ENCODE results near the gene PKMYT1.
"Not testable (repeated sequence)": the region's sequence is repeated elsewhere in the genome, so short reads cannot be mapped to it uniquely, and the experiment has no call there.

Gene PKMYT1

GRCh38 chr16:2933701-2934100 is 46.5 kb downstream of the PKMYT1 start:
- no peak for DNase-seq (ENCODE audit: low read depth in 2 of 2)

DNA sequence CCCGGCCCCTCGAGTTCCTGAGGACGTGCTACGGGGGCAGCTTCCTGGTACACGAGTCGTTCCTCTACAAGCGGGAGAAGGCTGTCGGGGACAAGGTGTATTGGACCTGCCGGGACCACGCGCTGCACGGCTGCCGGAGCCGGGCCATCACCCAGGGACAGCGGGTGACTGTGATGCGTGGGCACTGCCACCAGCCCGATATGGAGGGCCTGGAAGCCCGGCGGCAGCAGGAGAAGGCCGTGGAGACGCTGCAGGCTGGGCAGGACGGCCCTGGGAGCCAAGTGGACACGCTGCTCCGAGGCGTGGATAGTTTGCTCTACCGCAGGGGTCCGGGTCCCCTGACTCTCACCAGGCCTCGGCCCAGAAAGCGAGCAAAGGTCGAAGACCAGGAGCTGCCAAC is 47.1 kb downstream of the PKMYT1 start:
- DNase-seq (ENCODE audit: low read depth in 2 of 2): no peak

- not testable (repeated sequence) for DNase-seq (ENCODE audit: low read depth in 2 of 2)
These were observed 48.9 kb downstream of the PKMYT1 start for GRCh38 chr16:2931231-2931914.

DNA sequence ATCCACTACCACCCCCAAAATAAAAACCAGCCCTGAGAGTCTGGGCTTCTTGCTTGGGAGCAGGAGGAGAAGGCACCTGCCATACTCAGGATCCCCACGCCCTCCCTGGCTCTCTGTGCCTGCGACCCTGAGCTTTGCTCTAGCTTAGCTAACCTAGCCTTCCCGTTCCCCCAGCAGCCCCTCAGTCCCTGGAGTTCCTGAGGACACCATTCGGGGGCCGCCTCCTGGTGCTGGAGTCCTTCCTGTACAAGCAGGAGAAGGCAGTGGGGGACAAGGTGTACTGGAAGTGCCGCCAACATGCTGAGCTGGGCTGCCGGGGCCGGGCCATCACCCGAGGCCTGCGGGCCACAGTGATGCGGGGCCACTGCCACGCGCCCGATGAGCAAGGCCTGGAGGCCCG is 50.0 kb downstream of the PKMYT1 start:
- DNase-seq (ENCODE audit: low read depth in 2 of 2): no peak

DNA sequence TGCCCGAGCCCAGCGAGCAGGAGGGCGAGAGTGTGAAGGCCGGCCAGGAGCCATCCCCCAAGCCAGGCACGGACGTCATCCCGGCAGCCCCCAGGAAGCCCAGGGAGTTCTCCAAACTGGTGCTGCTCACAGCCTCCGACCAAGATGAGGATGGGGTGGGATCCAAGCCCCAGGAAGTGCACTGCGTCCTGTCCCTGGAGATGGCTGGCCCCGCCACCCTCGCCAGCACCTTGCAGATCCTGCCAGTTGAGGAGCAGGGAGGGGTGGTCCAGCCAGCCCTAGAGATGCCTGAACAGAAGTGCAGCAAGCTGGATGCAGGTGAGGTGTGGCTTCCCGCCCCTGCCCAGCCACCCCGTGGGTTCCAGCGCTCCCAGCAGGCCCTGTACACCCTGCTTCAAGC is 50.6 kb downstream of the PKMYT1 start:
- DNase-seq (ENCODE audit: low read depth in 2 of 2): no peak

DNA sequence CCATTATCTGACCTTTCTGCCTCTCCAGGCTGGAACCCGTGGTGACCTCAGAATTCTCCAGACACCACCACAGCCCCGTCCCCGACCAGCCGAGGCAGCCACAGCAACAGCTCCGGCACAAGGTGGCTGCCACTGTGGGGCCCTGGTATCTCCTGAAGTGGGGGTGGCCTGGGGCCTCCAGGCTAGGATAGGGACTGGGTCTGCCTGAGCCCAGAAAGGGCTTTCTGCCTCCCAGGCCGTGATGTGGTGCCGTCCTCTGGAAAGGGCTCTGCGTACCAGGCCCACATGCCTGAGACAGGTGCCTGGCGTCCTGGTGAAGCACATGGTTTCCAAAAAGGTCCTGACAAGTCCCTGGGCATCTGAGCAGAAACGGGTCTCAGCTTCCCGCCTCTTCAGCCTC is 51.5 kb downstream of the PKMYT1 start:
- no peak for DNase-seq (ENCODE audit: low read depth in 2 of 2)

DNA sequence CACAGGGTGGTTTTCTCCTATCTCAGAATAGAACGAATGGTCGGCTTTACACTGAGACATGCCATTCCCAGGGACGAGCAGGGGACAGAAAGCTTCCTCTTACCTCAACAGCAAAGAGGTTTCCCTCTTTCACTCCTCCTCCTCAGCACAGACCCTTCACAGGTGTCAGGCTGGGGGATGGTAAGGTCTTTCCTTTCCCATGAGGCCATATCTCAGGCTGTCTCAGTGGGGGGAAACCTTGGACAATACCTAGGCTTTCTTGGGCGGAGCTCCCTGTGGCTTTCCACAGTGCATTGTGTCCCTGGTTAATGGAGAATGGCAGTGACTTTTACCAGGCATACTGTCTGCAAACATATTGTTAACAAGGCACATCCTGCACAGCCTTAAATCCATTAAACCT is 52.1 kb downstream of the PKMYT1 start:
- not testable (repeated sequence) for DNase-seq (ENCODE audit: low read depth in 2 of 2)

- peak; percentile 71 to 84 for DNase-seq (ENCODE audit: low read depth in 2 of 2)
These were observed 53.1 kb downstream of the PKMYT1 start for GRCh38 chr16:2927010-2927646.

GRCh38 chr16:2926650-2926999 is 53.6 kb downstream of the PKMYT1 start:
- no peak for DNase-seq (ENCODE audit: low read depth in 2 of 2)

DNA sequence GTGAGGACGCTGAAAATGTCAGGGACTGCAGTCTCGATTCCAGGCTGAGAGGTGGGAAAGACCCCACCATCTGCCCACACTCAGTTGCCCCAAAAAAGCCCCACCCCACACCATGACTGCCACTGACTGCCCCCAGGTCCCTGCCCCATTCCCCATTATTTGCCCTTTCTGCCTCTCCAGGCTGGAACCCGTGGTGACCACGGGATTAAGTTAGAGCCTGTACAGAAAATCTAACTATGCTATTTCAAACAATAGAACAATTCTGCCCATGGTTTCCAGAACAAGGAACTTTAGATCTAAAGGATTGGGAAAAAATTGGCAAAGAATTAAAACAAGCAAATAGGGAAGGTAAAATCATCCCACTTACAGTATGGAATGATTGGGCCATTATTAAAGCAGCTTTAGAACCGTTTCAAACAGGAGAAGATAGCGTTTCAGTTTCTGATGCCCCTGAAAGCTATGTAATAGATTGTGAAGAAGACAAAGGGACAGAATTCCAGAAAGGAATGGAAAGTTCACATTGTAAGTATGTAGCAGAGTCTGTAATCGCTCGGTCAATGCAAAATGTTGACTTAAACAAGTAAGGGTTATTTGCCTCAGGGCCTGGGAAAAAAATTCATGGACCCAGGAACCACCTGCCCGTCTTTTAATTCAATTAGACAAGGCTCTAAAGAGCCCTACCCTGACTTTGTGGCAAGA is 54.1 kb downstream of the PKMYT1 start:
- no peak for DNase-seq (ENCODE audit: low read depth in 2 of 2)

GRCh38 chr16:2924901-2925755 is 55.1 kb downstream of the PKMYT1 start:
- no peak for DNase-seq (ENCODE audit: low read depth in 2 of 2)

DNA sequence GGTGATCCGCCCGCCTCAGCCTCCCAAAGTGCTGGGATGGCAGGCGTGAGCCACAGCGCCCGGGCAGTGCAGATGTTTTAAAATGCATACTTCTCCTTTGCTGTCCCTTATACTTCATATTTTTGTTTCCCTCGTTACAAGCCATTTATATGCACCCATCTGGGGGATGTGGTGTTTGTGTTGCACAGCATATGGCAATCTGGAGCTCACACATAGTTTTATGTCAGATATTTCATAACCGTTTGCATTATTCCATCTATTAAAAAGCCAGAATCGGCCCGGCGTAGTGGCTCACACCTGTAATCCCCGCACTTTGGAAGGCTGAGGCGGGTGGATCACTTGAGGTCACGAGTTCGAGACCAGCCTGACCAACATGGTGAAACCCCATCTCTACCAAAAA is 56.8 kb downstream of the PKMYT1 start:
- no peak for DNase-seq (ENCODE audit: low read depth in 2 of 2)
